Sigmoid colon (tissue), 4 donors: ENCODE data around the gene CRTC2.

Experiments used
- EP300 ChIP-seq, 4 donors: sonication (generic); formaldehyde crosslinking; IDR thresholded peaks; one replicate each; pipeline ENCODE4 v1.6.1; 2017; ENCODE audit warnings: antibody characterized with exemption in 4 of 4
- POLR2A ChIP-seq, 2 donors: fragments of 450-650 bp; IDR thresholded peaks; one replicate each; pipeline ENCODE4 v1.6.1; 2016; ENCODE audit warnings: antibody characterized with exemption in 2 of 2, mild to moderate bottlenecking in 2 of 2, moderate library complexity in 2 of 2
- POLR2AphosphoS5 ChIP-seq, 4 donors: sonication (generic); formaldehyde crosslinking; IDR thresholded peaks; one replicate each; pipeline ENCODE4 v1.6.1; 2017; ENCODE audit warnings: antibody characterized with exemption in 4 of 4
- TF ChIP-seq, protein P1 (sequence below), 4 experiments: fragments of 450-650 bp in 3 of 4; fragments of 200-600 bp in 1 of 4; IDR thresholded peaks; one replicate each; pipeline ENCODE4 v1.5.1; 2016 to 2019; ENCODE audit warnings: antibody characterized with exemption in 4 of 4, mild to moderate bottlenecking in 3 of 4, moderate library complexity in 2 of 4

DNA sequence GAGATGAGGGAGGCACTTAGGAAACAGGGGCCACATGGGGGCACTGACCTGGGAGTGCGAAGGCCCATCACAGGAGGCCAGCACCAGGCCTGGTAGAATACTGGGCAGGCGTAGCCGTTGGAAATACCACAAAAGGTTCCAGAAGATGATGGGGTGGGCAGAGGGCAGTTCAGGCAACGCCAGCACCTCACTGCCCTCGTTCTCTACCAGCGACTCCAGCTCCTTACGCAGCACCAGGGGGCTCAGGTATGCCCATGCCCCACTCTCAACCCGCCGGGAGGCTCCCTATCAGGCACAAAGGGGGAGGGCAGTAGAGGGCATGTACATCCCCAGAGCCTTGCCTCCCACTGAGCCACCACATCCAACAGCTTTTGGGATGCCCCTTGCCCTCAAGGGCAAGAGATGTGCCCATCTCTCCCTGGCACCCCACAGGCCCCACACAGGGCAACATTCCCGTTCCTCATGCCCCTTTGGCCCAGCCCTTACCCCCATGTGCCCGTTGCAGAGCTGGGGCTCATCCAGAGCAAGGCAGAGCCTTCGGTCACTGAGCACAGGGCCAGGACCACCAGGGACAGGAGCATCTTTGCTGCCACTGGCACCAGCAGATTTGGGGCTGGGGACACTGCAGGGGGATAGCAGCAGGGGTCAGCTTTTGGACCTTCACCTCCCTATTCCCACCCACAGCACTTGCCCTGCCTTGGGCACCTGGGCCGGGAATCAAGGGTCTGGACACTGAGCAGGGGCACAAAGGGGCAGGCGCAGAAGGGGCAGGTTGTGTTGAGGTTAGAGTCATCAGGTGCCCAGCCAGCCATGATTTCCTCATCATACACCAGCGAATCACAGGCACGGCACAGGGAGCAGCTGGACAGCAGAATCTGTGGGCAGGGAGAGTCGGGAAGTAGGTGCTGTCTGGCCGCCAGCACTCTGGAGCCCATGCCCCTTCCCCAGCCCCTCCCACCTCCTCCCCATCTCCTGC lies 26.0 kb downstream of the CRTC2 start:
- no peak for TF ChIP-seq POLR2AphosphoS5 (IDR thresholded peaks at IDR 0.05)
- TF ChIP-seq POLR2A (IDR thresholded peaks at IDR 0.05), result no peak
- TF ChIP-seq, protein P1, sequence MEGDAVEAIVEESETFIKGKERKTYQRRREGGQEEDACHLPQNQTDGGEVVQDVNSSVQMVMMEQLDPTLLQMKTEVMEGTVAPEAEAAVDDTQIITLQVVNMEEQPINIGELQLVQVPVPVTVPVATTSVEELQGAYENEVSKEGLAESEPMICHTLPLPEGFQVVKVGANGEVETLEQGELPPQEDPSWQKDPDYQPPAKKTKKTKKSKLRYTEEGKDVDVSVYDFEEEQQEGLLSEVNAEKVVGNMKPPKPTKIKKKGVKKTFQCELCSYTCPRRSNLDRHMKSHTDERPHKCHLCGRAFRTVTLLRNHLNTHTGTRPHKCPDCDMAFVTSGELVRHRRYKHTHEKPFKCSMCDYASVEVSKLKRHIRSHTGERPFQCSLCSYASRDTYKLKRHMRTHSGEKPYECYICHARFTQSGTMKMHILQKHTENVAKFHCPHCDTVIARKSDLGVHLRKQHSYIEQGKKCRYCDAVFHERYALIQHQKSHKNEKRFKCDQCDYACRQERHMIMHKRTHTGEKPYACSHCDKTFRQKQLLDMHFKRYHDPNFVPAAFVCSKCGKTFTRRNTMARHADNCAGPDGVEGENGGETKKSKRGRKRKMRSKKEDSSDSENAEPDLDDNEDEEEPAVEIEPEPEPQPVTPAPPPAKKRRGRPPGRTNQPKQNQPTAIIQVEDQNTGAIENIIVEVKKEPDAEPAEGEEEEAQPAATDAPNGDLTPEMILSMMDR (IDR thresholded peaks at IDR 0.05), result no peak
- no peak for TF ChIP-seq EP300 (IDR thresholded peaks at IDR 0.05)
